CD14-positive monocyte (primary cell): ENCODE data around the gene MXRA5. TPM values are rescaled to one million over a fixed set of nuclear protein-coding genes. Genes with fewer than 3 reads are reported as not detected.
"Not testable (repeated sequence)": the region's sequence is repeated elsewhere in the genome, so short reads cannot be mapped to it uniquely, and the experiment has no call there.

ENCODE experiments used
- DNase-seq, 3 donors: peaks; one replicate each; pipeline ENCODE4 v3.0.0-alpha.2; 2011 to 2022
- H2AFZ ChIP-seq: 2 replicates; pipeline ENCODE4 v1.6.0; 2012; ENCODE audit warnings: mild to moderate bottlenecking, low read depth, low read length, inconsistent platforms; ENCODE audit not compliant: insufficient read depth, poor library complexity, severe bottlenecking
- H3K27ac ChIP-seq, 2 donors: 1 replicate in 1 of 2; 2 replicates in 1 of 2; pipeline ENCODE4 v1.5.1; 2012 to 2013; ENCODE audit warnings: low read length in 2 of 2, control low read depth in 1 of 2, inconsistent platforms in 1 of 2, low read depth in 1 of 2, mild to moderate bottlenecking in 1 of 2
- H3K27me3 ChIP-seq, 2 donors: one replicate each; pipeline versions ENCODE4 v1.6.0 to v1.6.1; 2011 to 2013; ENCODE audit warnings: low read length in 2 of 2; ENCODE audit not compliant: control insufficient read depth in 2 of 2, insufficient read depth in 2 of 2
- H3K36me3 ChIP-seq, 2 donors: replicated peaks in 1 of 2; 1 replicate in 1 of 2; 2 replicates in 1 of 2; pipeline versions ENCODE4 v1.5.1 to v1.6.1; 2012 to 2013; ENCODE audit warnings: low read length in 2 of 2, control low read depth in 1 of 2, inconsistent platforms in 1 of 2, mild to moderate bottlenecking in 1 of 2; ENCODE audit not compliant: insufficient read depth in 2 of 2, control insufficient read depth in 1 of 2
- H3K4me1 ChIP-seq, 2 donors: 1 replicate in 1 of 2; 2 replicates in 1 of 2; pipeline versions ENCODE4 v1.5.1 to v1.6.1; 2012 to 2013; ENCODE audit warnings: low read length in 2 of 2, control low read depth in 1 of 2, inconsistent platforms in 1 of 2, mild to moderate bottlenecking in 1 of 2, moderate library complexity in 1 of 2; ENCODE audit not compliant: insufficient read depth in 2 of 2, control insufficient read depth in 1 of 2
- H3K4me2 ChIP-seq: replicated peaks from 2 replicates; pipeline ENCODE3; 2012; ENCODE audit warnings: low read length, moderate library complexity, mild to moderate bottlenecking; ENCODE audit not compliant: poor library complexity, severe bottlenecking; ENCODE audit errors: extremely low read depth
- H3K4me3 ChIP-seq, 3 experiments: fragments of 200-600 bp in 1 of 3; sonication (generic) in 1 of 3; replicated peaks in 1 of 3; 1 replicate in 2 of 3; 2 replicates in 1 of 3; pipeline ENCODE4 v1.5.1; 2011 to 2013; ENCODE audit warnings: low read length in 3 of 3, mild to moderate bottlenecking in 3 of 3, control low read depth in 2 of 3, low read depth in 2 of 3, inconsistent platforms in 1 of 3, moderate library complexity in 1 of 3
- H3K79me2 ChIP-seq: 2 replicates; pipeline ENCODE4 v1.6.0; 2012; ENCODE audit warnings: mild to moderate bottlenecking, control low read depth, inconsistent platforms, low read length, moderate library complexity; ENCODE audit not compliant: insufficient read depth
- H3K9ac ChIP-seq: 2 replicates; pipeline ENCODE4 v1.6.0; 2017; ENCODE audit warnings: low read length, mild to moderate bottlenecking; ENCODE audit not compliant: insufficient read depth, poor library complexity, severe bottlenecking
- H3K9me3 ChIP-seq, 2 donors: replicated peaks in 1 of 2; 1 replicate in 1 of 2; 2 replicates in 1 of 2; pipeline versions ENCODE4 v1.5.1 to v1.6.1; 2012 to 2013; ENCODE audit warnings: low read length in 2 of 2, control low read depth in 1 of 2; ENCODE audit not compliant: control insufficient read depth in 1 of 2, insufficient read depth in 1 of 2
- H4K20me1 ChIP-seq: 2 replicates; pipeline ENCODE4 v1.6.0; 2012; ENCODE audit warnings: mild to moderate bottlenecking, low read length, control low read depth, moderate library complexity; ENCODE audit not compliant: insufficient read depth
- H3K27ac Mint-ChIP-seq, 7 donors: one replicate each; pipeline ENCODE4 v1.8.0; 2020; ENCODE audit warnings: mild to moderate bottlenecking in 7 of 7, mixed read lengths in 7 of 7, moderate library complexity in 6 of 7, inconsistent platforms in 2 of 7
- H3K27me3 Mint-ChIP-seq, 3 donors: one replicate each; pipeline ENCODE4 v1.8.0; 2021 to 2022; ENCODE audit warnings: low read depth in 3 of 3, mild to moderate bottlenecking in 3 of 3, mixed read lengths in 3 of 3, moderate library complexity in 3 of 3, inconsistent platforms in 1 of 3
- H3K36me3 Mint-ChIP-seq, 2 donors: one replicate each; pipeline ENCODE4 v1.8.0; 2020; ENCODE audit warnings: mixed read lengths in 2 of 2, inconsistent platforms in 1 of 2, mild to moderate bottlenecking in 1 of 2
- H3K4me1 Mint-ChIP-seq: one replicate; pipeline ENCODE4 v1.8.0; 2020; ENCODE audit warnings: mild to moderate bottlenecking, mixed read lengths
- H3K4me3 Mint-ChIP-seq, 2 donors: one replicate each; pipeline ENCODE4 v1.8.0; 2020; ENCODE audit warnings: mild to moderate bottlenecking in 2 of 2, mixed read lengths in 2 of 2, moderate library complexity in 1 of 2
- H3K9me3 Mint-ChIP-seq, 7 donors: one replicate each; pipeline ENCODE4 v1.8.0; 2020 to 2022; ENCODE audit warnings: mixed read lengths in 7 of 7, mild to moderate bottlenecking in 6 of 7, moderate library complexity in 6 of 7, inconsistent platforms in 2 of 7
- WGBS: methylation state at CpG from one replicate; pipeline ENCODE4 v1.1.5; 2013; ENCODE audit warnings: missing lambda C conversion rate; ENCODE audit not compliant: insufficient coverage; 5-methylcytosine and 5-hydroxymethylcytosine counted together
- intact Hi-C, 2 donors: fragments of 100-400 bp; cut with micrococcal nuclease; formaldehyde crosslinking; loops; one replicate each; pipeline versions ENCODE4 v1.15.0 to v1.15.1; 2023
- polyA plus RNA-seq, 3 donors: library from polyadenylated mRNA; depleted of rRNA in 1 of 3; unstranded in 2 of 3; stranded (reverse) in 1 of 3; fragments of 300-500 nt in 2 of 3; fragments of >200 nt in 1 of 3; fragmentation: Illumina TruSeq in 2 of 3; gene quantifications; 1 replicate in 2 of 3; 2 replicates in 1 of 3; pipeline ENCODE4 v1.2.3, GENCODE V29; 2012 to 2021
- TF ChIP-seq, protein P1 (sequence below): fragments of 200-600 bp; IDR thresholded peaks from one replicate; pipeline ENCODE4 v1.8.0; 2022; ENCODE audit warnings: antibody characterized with exemption, mild to moderate bottlenecking

The MXRA5 gene
- polyA plus RNA-seq, 3 donors: not detected

DNA sequence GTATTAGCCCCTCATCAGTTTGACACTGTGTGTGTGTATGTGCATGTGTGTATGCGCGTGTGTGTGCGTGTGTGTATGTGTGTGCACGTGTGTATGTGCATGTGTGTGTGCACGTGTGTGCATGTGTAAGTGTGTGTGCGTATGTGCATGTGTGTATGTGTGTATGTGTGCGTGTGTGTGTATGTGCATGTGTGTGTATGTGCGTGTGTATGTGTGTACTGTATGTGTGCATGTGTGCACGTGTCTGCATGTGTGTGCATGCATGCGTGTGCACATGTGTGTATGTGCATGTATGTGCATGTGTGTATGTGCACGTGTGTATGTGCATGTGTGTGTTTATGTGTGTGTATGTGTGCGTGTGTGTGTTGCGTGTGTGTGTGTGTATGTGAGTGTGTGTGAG lies 31.1 kb upstream of the MXRA5 start:
- Mint-ChIP-seq H3K36me3 (no peaks in the 10 kb centered on the region), H3K27ac (peak overlapping the region in 1 of 7 donors; percentile 15), H3K27me3 (peaks cover 0 to 2% (median 1%) of the 10 kb centered on the region in 3 donors), H3K4me1 (no peaks in the 10 kb centered on the region), H3K4me3 (no peak overlapping the region), H3K9me3 (peaks cover 0 to 17% (median 8%) of the 10 kb centered on the region in 7 donors)
- Histone ChIP-seq H3K9ac (no peak overlapping the region), H2AFZ (no peak overlapping the region), H4K20me1 (no peaks in the 10 kb centered on the region), H3K36me3 (no peaks in the 10 kb centered on the region), H3K4me2 (no peak overlapping the region), H3K9me3 (peaks cover 0 to 8% of the 10 kb centered on the region in 2 donors), H3K27ac (no peak overlapping the region), H3K27me3 (no peaks in the 10 kb centered on the region), H3K79me2 (no peaks in the 10 kb centered on the region), H3K4me1 (no peaks in the 10 kb centered on the region), H3K4me3 (no peak overlapping the region)
- WGBS: 100% methylated on average over 3 of the region's 13 CpGs
- intact Hi-C loops: no loop called here
- TF ChIP-seq, protein P1, sequence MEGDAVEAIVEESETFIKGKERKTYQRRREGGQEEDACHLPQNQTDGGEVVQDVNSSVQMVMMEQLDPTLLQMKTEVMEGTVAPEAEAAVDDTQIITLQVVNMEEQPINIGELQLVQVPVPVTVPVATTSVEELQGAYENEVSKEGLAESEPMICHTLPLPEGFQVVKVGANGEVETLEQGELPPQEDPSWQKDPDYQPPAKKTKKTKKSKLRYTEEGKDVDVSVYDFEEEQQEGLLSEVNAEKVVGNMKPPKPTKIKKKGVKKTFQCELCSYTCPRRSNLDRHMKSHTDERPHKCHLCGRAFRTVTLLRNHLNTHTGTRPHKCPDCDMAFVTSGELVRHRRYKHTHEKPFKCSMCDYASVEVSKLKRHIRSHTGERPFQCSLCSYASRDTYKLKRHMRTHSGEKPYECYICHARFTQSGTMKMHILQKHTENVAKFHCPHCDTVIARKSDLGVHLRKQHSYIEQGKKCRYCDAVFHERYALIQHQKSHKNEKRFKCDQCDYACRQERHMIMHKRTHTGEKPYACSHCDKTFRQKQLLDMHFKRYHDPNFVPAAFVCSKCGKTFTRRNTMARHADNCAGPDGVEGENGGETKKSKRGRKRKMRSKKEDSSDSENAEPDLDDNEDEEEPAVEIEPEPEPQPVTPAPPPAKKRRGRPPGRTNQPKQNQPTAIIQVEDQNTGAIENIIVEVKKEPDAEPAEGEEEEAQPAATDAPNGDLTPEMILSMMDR: no peak
- DNase-seq: no peak

DNA sequence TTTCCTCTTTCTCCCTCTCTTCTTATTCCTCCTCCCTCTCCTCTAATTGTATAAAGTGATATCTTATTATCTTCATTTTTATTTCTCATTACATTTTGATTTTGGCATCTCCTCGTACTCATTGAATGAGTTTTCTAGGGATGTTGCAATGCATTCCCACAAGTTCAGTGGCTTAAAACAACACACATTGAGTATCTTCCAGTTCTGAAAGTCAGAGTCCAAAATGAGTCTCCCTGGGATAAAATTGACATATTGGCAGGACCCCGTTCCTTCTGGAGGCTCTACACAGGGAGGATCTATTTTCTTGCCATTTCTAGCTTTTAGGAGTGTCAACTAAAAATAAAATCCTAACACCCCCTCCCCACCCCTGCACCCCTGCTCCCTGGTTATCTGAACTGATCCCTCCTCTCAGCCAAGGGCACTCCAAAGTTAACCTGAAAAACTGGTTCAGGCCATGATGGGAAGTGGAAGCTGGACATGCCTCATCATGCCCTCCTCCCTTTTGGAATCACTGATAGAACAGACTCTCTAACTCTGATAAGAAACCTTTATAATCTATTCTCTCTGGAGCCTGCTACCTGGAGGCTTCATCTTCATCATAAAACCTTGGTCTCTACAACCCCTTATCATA lies 29.5 kb upstream of the MXRA5 start:
- H3K4me1 Mint-ChIP-seq: not testable (repeated sequence)

More for the DNA sequence above, 29.5 kb upstream of the MXRA5 start:
- WGBS: no CpG with 5 or more reads among the region's 2 CpGs
- H3K9me3 ChIP-seq, H4K20me1 ChIP-seq, DNase-seq, H3K9ac ChIP-seq, H3K4me1 ChIP-seq, H3K36me3 Mint-ChIP-seq, H3K79me2 ChIP-seq, intact Hi-C loops, H3K27me3 Mint-ChIP-seq, H3K27ac Mint-ChIP-seq, H3K36me3 ChIP-seq, H3K4me3 ChIP-seq, H3K27ac ChIP-seq, H3K4me3 Mint-ChIP-seq, H3K4me2 ChIP-seq, H3K27me3 ChIP-seq, H2AFZ ChIP-seq: not testable (repeated sequence)
- peaks cover 0 to 15% (median 7%) of the 10 kb centered on the region in 7 donors for H3K9me3 Mint-ChIP-seq
